GM10248 (cell line): ENCODE measurements around the gene TRMT2B.

Source experiments
- CTCF ChIA-PET: fragments of 300-600 bp; sonication (Branson Sonifier 250); formaldehyde crosslinking; extraction: SDS; loops from one replicate; lab custom pipeline; 2021; ENCODE audit warnings: antibody characterized with exemption; lab: Yijun Ruan, JAX
- POLR2A ChIA-PET: fragments of 350-650 bp; sonication (Branson Sonifier 250); formaldehyde crosslinking; extraction: SDS; loops from one replicate; lab custom pipeline; 2020; ENCODE audit warnings: antibody characterized with exemption; lab: Yijun Ruan, JAX
- DNase-seq: peaks from one replicate; pipeline ENCODE4 v3.0.0; 2012; ENCODE audit errors: extremely low spot score
- CTCF ChIP-seq: IDR thresholded peaks from 2 replicates; pipeline ENCODE4 v1.5.1; 2012; ENCODE audit warnings: mild to moderate bottlenecking, low read depth; ENCODE audit errors: extremely low read depth, missing control alignments, control extremely low read depth

TRMT2B gene

GRCh38 chrX:100969408-100969807 is 82.5 kb downstream of the TRMT2B start, which contains the start of gene ARL13A:
ARL13A (plus strand) TSS chrX:100969708; CDS start chrX:100973690, 3,982 bp downstream.
- TF ChIP-seq CTCF, result no peak
- CTCF ChIA-PET, result no interaction called here
- no peak for DNase-seq
- POLR2A ChIA-PET, result no interaction called here

GRCh38 chrX:100964362-100964761 is 87.5 kb downstream of the TRMT2B start:
- no peak for DNase-seq
- TF ChIP-seq CTCF, result no peak
- ChIA-PET POLR2A (no interaction called here), CTCF (no interaction called here)

GRCh38 chrX:100962811-100963210 is 89.1 kb downstream of the TRMT2B start:
- POLR2A ChIA-PET, result no interaction called here
- CTCF ChIA-PET, result no interaction called here
- DNase-seq, result no peak
- no peak for TF ChIP-seq CTCF
